ENCODE measurements around the gene APOBEC3F.

APOBEC3F gene

GRCh38 chr22:39021552-39022250 lies 19.0 kb upstream of the APOBEC3F start:
- no peak for DNase-seq
- Histone ChIP-seq H3K79me2 (ENCODE audit: control insufficient read depth, insufficient read depth, low read length) (peaks cover 6% of the 10 kb centered on the region), H3K18ac (ENCODE audit: low read length) (peak overlapping the region; percentile 94), H3K27me3 (ENCODE audit: insufficient read depth, low read length, poor library complexity) (no peaks in the 10 kb centered on the region), H2AK5ac (ENCODE audit: low read length) (no peak overlapping the region), H3K27ac (ENCODE audit: low read depth, low read length) (peak overlapping the region; percentile 86), H3K4me3 (ENCODE audit: low read length) (no peak overlapping the region), H2BK5ac (ENCODE audit: low read length) (peak overlapping the region; percentile 87), H3K36me3 (ENCODE audit: control insufficient read depth, insufficient read depth, low read length) (no peaks in the 10 kb centered on the region), H4K5ac (ENCODE audit: low read length) (no peak overlapping the region), H4K8ac (ENCODE audit: low read depth, low read length) (no peak overlapping the region), H3K4ac (ENCODE audit: low read depth, low read length) (peak overlapping the region; percentile 96), H2BK15ac (replicated peaks; ENCODE audit: low read depth) (peak overlapping the region; percentile 20), H3K79me1 (ENCODE audit: low read length) (peaks cover 2% of the 10 kb centered on the region), H3K56ac (ENCODE audit: low read length) (peak overlapping the region; percentile 87), H3K4me2 (ENCODE audit: low read length) (peak overlapping the region; percentile 3), H3K4me1 (ENCODE audit: control insufficient read depth, low read depth, low read length) (peaks cover 5% of the 10 kb centered on the region), H3K9ac (ENCODE audit: low read length) (peak overlapping the region; percentile 66), H3K23ac (ENCODE audit: low read length) (no peak overlapping the region), H2BK120ac (ENCODE audit: low read depth, low read length) (peak overlapping the region; percentile 46)
- WGBS (ENCODE audit: extremely low coverage, insufficient coverage, low lambda C conversion rate): no CpG with 5 or more reads among the region's 9 CpGs

GRCh38 chr22:39024519-39025308 lies 15.9 kb upstream of the APOBEC3F start:
- Histone ChIP-seq H3K4me2 (ENCODE audit: low read length) (no peak overlapping the region), H3K4me3 (ENCODE audit: low read length) (no peak overlapping the region), H3K79me2 (ENCODE audit: control insufficient read depth, insufficient read depth, low read length) (peaks cover 6% of the 10 kb centered on the region), H4K5ac (ENCODE audit: low read length) (no peak overlapping the region), H3K56ac (ENCODE audit: low read length) (no peak overlapping the region), H3K4me1 (ENCODE audit: control insufficient read depth, low read depth, low read length) (no peaks in the 10 kb centered on the region), H3K4ac (ENCODE audit: low read depth, low read length) (no peak overlapping the region), H3K27me3 (ENCODE audit: insufficient read depth, low read length, poor library complexity) (no peaks in the 10 kb centered on the region), H4K8ac (ENCODE audit: low read depth, low read length) (no peak overlapping the region), H3K27ac (ENCODE audit: low read depth, low read length) (no peak overlapping the region), H2BK120ac (ENCODE audit: low read depth, low read length) (no peak overlapping the region), H3K36me3 (ENCODE audit: control insufficient read depth, insufficient read depth, low read length) (no peaks in the 10 kb centered on the region), H3K23ac (ENCODE audit: low read length) (no peak overlapping the region), H2BK15ac (replicated peaks; ENCODE audit: low read depth) (no peak overlapping the region), H2BK5ac (ENCODE audit: low read length) (no peak overlapping the region), H2AK5ac (ENCODE audit: low read length) (no peak overlapping the region), H3K79me1 (ENCODE audit: low read length) (peaks cover 2% of the 10 kb centered on the region), H3K9ac (ENCODE audit: low read length) (no peak overlapping the region), H3K18ac (ENCODE audit: low read length) (no peak overlapping the region)
- no CpG with 5 or more reads among the region's 15 CpGs for WGBS (ENCODE audit: extremely low coverage, insufficient coverage, low lambda C conversion rate)
- no peak for DNase-seq

- Histone ChIP-seq H4K8ac (ENCODE audit: low read depth, low read length) (no peak overlapping the region), H3K4ac (ENCODE audit: low read depth, low read length) (no peak overlapping the region), H3K27ac (ENCODE audit: low read depth, low read length) (no peak overlapping the region), H3K36me3 (ENCODE audit: control insufficient read depth, insufficient read depth, low read length) (no peaks in the 10 kb centered on the region), H3K79me2 (ENCODE audit: control insufficient read depth, insufficient read depth, low read length) (peaks cover 4% of the 10 kb centered on the region), H2BK5ac (ENCODE audit: low read length) (no peak overlapping the region), H2BK15ac (replicated peaks; ENCODE audit: low read depth) (no peak overlapping the region), H3K56ac (ENCODE audit: low read length) (no peak overlapping the region), H3K27me3 (ENCODE audit: insufficient read depth, low read length, poor library complexity) (no peaks in the 10 kb centered on the region), H3K23ac (ENCODE audit: low read length) (no peak overlapping the region), H3K4me1 (ENCODE audit: control insufficient read depth, low read depth, low read length) (no peaks in the 10 kb centered on the region), H3K18ac (ENCODE audit: low read length) (no peak overlapping the region), H3K4me3 (ENCODE audit: low read length) (no peak overlapping the region), H3K9ac (ENCODE audit: low read length) (no peak overlapping the region), H3K4me2 (ENCODE audit: low read length) (no peak overlapping the region), H4K5ac (ENCODE audit: low read length) (no peak overlapping the region), H3K79me1 (ENCODE audit: low read length) (peaks cover 2% of the 10 kb centered on the region), H2AK5ac (ENCODE audit: low read length) (no peak overlapping the region), H2BK120ac (ENCODE audit: low read depth, low read length) (no peak overlapping the region)
- no peak for DNase-seq
- no CpG with 5 or more reads among the region's 12 CpGs for WGBS (ENCODE audit: extremely low coverage, insufficient coverage, low lambda C conversion rate)
Measured at GRCh38 chr22:39026509-39027150, 14.0 kb upstream of the APOBEC3F start.

GRCh38 chr22:39027717-39028116 lies 12.9 kb upstream of the APOBEC3F start:
- Histone ChIP-seq H4K5ac (ENCODE audit: low read length) (no peak overlapping the region), H2BK120ac (ENCODE audit: low read depth, low read length) (no peak overlapping the region), H3K18ac (ENCODE audit: low read length) (no peak overlapping the region), H3K79me1 (ENCODE audit: low read length) (no peaks in the 10 kb centered on the region), H2AK5ac (ENCODE audit: low read length) (no peak overlapping the region), H3K9ac (ENCODE audit: low read length) (no peak overlapping the region), H2BK5ac (ENCODE audit: low read length) (no peak overlapping the region), H3K27me3 (ENCODE audit: insufficient read depth, low read length, poor library complexity) (no peaks in the 10 kb centered on the region), H3K27ac (ENCODE audit: low read depth, low read length) (no peak overlapping the region), H3K4me3 (ENCODE audit: low read length) (no peak overlapping the region), H3K23ac (ENCODE audit: low read length) (no peak overlapping the region), H3K36me3 (ENCODE audit: control insufficient read depth, insufficient read depth, low read length) (no peaks in the 10 kb centered on the region), H3K4me1 (ENCODE audit: control insufficient read depth, low read depth, low read length) (peaks cover 5% of the 10 kb centered on the region), H4K8ac (ENCODE audit: low read depth, low read length) (no peak overlapping the region), H3K56ac (ENCODE audit: low read length) (no peak overlapping the region), H3K4ac (ENCODE audit: low read depth, low read length) (no peak overlapping the region), H3K79me2 (ENCODE audit: control insufficient read depth, insufficient read depth, low read length) (no peaks in the 10 kb centered on the region), H2BK15ac (replicated peaks; ENCODE audit: low read depth) (no peak overlapping the region), H3K4me2 (ENCODE audit: low read length) (no peak overlapping the region)
- no peak for DNase-seq
- no CpG with 5 or more reads among the region's 4 CpGs for WGBS (ENCODE audit: extremely low coverage, insufficient coverage, low lambda C conversion rate)

DNA sequence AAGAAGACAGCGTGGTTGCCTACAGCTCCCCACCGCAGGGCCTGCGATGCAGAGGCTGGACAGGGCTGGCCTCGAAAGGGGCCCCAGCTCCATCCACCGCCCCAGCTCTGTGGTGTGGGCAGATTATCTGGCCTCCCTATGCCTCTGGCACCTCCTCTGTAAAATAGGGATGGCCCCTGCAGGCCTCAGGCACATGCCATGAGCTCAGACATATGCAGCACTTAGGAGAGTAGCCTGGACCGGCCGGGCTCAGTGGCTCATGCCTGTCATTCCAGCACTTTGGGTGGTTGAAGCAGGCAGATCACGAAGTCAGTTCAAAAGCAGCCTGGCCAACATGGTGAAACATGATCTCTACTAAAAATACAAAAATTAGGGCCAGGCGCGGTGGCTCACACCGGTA lies 12.4 kb upstream of the APOBEC3F start:
- H2BK15ac ChIP-seq (replicated peaks; ENCODE audit: low read depth): no peak overlapping the region
- H3K18ac ChIP-seq (ENCODE audit: low read length): no peak overlapping the region
- no peak overlapping the region for H3K4me2 ChIP-seq (ENCODE audit: low read length)
- no peaks in the 10 kb centered on the region for H3K79me2 ChIP-seq (ENCODE audit: control insufficient read depth, insufficient read depth, low read length)
- H2BK5ac ChIP-seq (ENCODE audit: low read length): no peak overlapping the region
- H3K4ac ChIP-seq (ENCODE audit: low read depth, low read length): no peak overlapping the region
- H2AK5ac ChIP-seq (ENCODE audit: low read length): no peak overlapping the region
- H3K56ac ChIP-seq (ENCODE audit: low read length): no peak overlapping the region
- no peak overlapping the region for H3K27ac ChIP-seq (ENCODE audit: low read depth, low read length)
- peak; percentile 50 for DNase-seq
- no peaks in the 10 kb centered on the region for H3K79me1 ChIP-seq (ENCODE audit: low read length)
- no peaks in the 10 kb centered on the region for H3K36me3 ChIP-seq (ENCODE audit: control insufficient read depth, insufficient read depth, low read length)
- no peak overlapping the region for H3K23ac ChIP-seq (ENCODE audit: low read length)
- no peak overlapping the region for H3K9ac ChIP-seq (ENCODE audit: low read length)
- no peak overlapping the region for H2BK120ac ChIP-seq (ENCODE audit: low read depth, low read length)
- no CpG with 5 or more reads among the region's 11 CpGs for WGBS (ENCODE audit: extremely low coverage, insufficient coverage, low lambda C conversion rate)
- no peak overlapping the region for H3K4me3 ChIP-seq (ENCODE audit: low read length)
- no peak overlapping the region for H4K8ac ChIP-seq (ENCODE audit: low read depth, low read length)
- no peaks in the 10 kb centered on the region for H3K27me3 ChIP-seq (ENCODE audit: insufficient read depth, low read length, poor library complexity)
- no peak overlapping the region for H4K5ac ChIP-seq (ENCODE audit: low read length)
- peaks cover 5% of the 10 kb centered on the region for H3K4me1 ChIP-seq (ENCODE audit: control insufficient read depth, low read depth, low read length)
